ENCODE data around the gene TRIM45.

The TRIM45 gene

GRCh38 chr1:117136749-117137148, 15.2 kb upstream of the TRIM45 start:
- Histone ChIP-seq H3K4me1 (ENCODE audit: control insufficient read depth, insufficient read depth, low read length) (no peaks in the 10 kb centered on the region), H3K27ac (ENCODE audit: extremely low read depth, low read depth, low read length) (no peak overlapping the region), H3K36me3 (ENCODE audit: control insufficient read depth in 2 of 2, insufficient read depth in 1 of 2, low read length in 2 of 2) (no peaks in the 10 kb centered on the region), H3K9me3 (ENCODE audit: control insufficient read depth, insufficient read depth, low read depth, low read length) (no peaks in the 10 kb centered on the region), H3K4me3 (ENCODE audit: low read depth, low read length) (no peak overlapping the region)
- CTCF ChIA-PET: interaction anchor here (1.8 to 2.7 kb wide), 2 partner anchors 8 to 14 kb away, joined by 7 to 15 read pairs; no protein-coding TSS in a partner anchor
- POLR2A ChIA-PET: no interaction called here
- TF ChIP-seq TSHZ1 (tag by site-specific recombination; IDR thresholded peaks at IDR 0.05; ENCODE audit: borderline replicate concordance) (no peak), IKZF3 (tag by site-specific recombination; IDR thresholded peaks at IDR 0.05) (no peak), ZNF692 (tag by site-specific recombination; IDR thresholded peaks at IDR 0.05) (no peak), ZNF521 (tag by site-specific recombination; IDR thresholded peaks at IDR 0.05) (no peak), PRDM10 (tag by site-specific recombination; IDR thresholded peaks at IDR 0.05) (no peak), ELK4 (IDR thresholded peaks at IDR 0.05; ENCODE audit: borderline replicate concordance, low read depth, low read length) (no peak), PRDM4 (tag by site-specific recombination; IDR thresholded peaks at IDR 0.05) (no peak), EGR2 (tag by site-specific recombination; IDR thresholded peaks at IDR 0.05; ENCODE audit: low read depth) (no peak), ZNF324 (tag by site-specific recombination; IDR thresholded peaks at IDR 0.05) (no peak), ZNF549 (tag by site-specific recombination; IDR thresholded peaks at IDR 0.05) (no peak), ATF2 (tag by site-specific recombination; IDR thresholded peaks at IDR 0.05; ENCODE audit: low read depth) (no peak), GFI1B (tag by site-specific recombination; IDR thresholded peaks at IDR 0.05) (no peak), ZNF514 (tag by site-specific recombination; IDR thresholded peaks at IDR 0.05) (no peak), GLI4 (tag by site-specific recombination; IDR thresholded peaks at IDR 0.05) (no peak), ZBTB48 (tag by site-specific recombination; IDR thresholded peaks at IDR 0.05) (no peak), ZNF148 (tag by site-specific recombination; IDR thresholded peaks at IDR 0.05; ENCODE audit: borderline replicate concordance) (no peak), ZNF623 (tag by site-specific recombination; IDR thresholded peaks at IDR 0.05) (no peak), ZNF777 (tag by site-specific recombination; IDR thresholded peaks at IDR 0.05; ENCODE audit: borderline replicate concordance) (no peak)
